ENCODE measurements around the gene CCDC201. TPM values are rescaled to one million over a fixed set of nuclear protein-coding genes. Genes with fewer than 3 reads are reported as not detected.

The CCDC201 gene
- polyA plus RNA-seq, 2 of the 4 experiments (the other 2 are of a cell fraction): 0.03 TPM; not detected in 1

- Histone ChIP-seq H3K4me1 (peaks cover 76% of the 10 kb centered on the region), H3K4me2 (peak overlapping the region; percentile 72), H3K9me3 (no peaks in the 10 kb centered on the region), H3K4me3 (no peak overlapping the region), H3K27ac (peak overlapping the region; percentile 86 to 89)
- ChIA-PET CTCF (interaction anchor here (0.8 to 7.8 kb wide), 4 partner anchors 31 to 1292 kb away, joined by 3 to 51 read pairs (median 4); partner anchors contain the start of gene IGFBP3), POLR2A (no interaction called here)
- FAIRE-seq (peak; percentile 7), ATAC-seq (peak; percentile 45 to 53; a peak in 5 of 6 replicates), DNase-seq (ENCODE audit: low read depth in 1 of 2, low spot score in 1 of 2) (peak; percentile 63 to 81)
- WGBS (ENCODE audit: missing lambda C conversion rate): 6% methylated on average over 4 of the region's 7 CpGs
- no peak for TF ChIP-seq TP53 (CRISPR knock-in tag; IDR thresholded peaks at IDR 0.05)
- TF ChIP-seq PBX3 (IDR thresholded peaks at IDR 0.05): no peak
- peak; percentile 37; the same call in 1 of the 2 replicates for TF ChIP-seq MAX (IDR thresholded peaks at IDR 0.05)
- TF ChIP-seq GATA3 (IDR thresholded peaks at IDR 0.05; ENCODE audit: borderline replicate concordance): peak; percentile 51
- TF ChIP-seq MAZ (IDR thresholded peaks at IDR 0.05; ENCODE audit: borderline replicate concordance, low read depth, low read length): no peak
- peak; percentile 32 to 51; a peak in 1 of 5 replicates for TF ChIP-seq JUN (IDR thresholded peaks at IDR 0.05)
- no peak for TF ChIP-seq ATOH8 (CRISPR knock-in tag; IDR thresholded peaks at IDR 0.05; ENCODE audit: low read depth)
- no peak for TF ChIP-seq HEYL (CRISPR knock-in tag; IDR thresholded peaks at IDR 0.05)
- no peak for TF ChIP-seq BCL3 (IDR thresholded peaks at IDR 0.05)
- no peak for TF ChIP-seq CTCF (IDR thresholded peaks at IDR 0.05)
- no peak for TF ChIP-seq FOXS1 (CRISPR knock-in tag; IDR thresholded peaks at IDR 0.05)
- TF ChIP-seq FOSL2 (IDR thresholded peaks at IDR 0.05): no peak
- peak; percentile 28; the same call in 1 of the 2 replicates for TF ChIP-seq FOSL2 (CRISPR knock-in tag; IDR thresholded peaks at IDR 0.05)
- no peak for TF ChIP-seq ZNF302 (CRISPR knock-in tag; IDR thresholded peaks at IDR 0.05)
- TF ChIP-seq MAFK (IDR thresholded peaks at IDR 0.05; ENCODE audit: partially characterized antibody): no peak
- no peak for TF ChIP-seq CHD2 (IDR thresholded peaks at IDR 0.05; ENCODE audit: low read length, partially characterized antibody)
- no peak for TF ChIP-seq ELK1 (IDR thresholded peaks at IDR 0.05; ENCODE audit: low read depth, low read length)
- peak; percentile 64; the same call in 1 of the 2 replicates for TF ChIP-seq JUNB (IDR thresholded peaks at IDR 0.05)
- TF ChIP-seq CEBPB (IDR thresholded peaks at IDR 0.05): peak; percentile 17 to 58; a peak in 3 of 4 replicates
- TF ChIP-seq ZFP36 (IDR thresholded peaks at IDR 0.05; ENCODE audit: borderline replicate concordance, partially characterized antibody): no peak
- no peak for TF ChIP-seq RCOR1 (IDR thresholded peaks at IDR 0.05; ENCODE audit: low read depth, low read length)
- no peak for TF ChIP-seq TFCP2L1 (CRISPR knock-in tag; IDR thresholded peaks at IDR 0.05)
- no peak for TF ChIP-seq CHD4 (IDR thresholded peaks at IDR 0.05; ENCODE audit: borderline replicate concordance)
- TF ChIP-seq NFE2L2 (conservative IDR thresholded peaks at IDR 0.05; ENCODE audit: low read length): no peak
- peak; percentile 57 to 65; a peak in 3 of 5 replicates for TF ChIP-seq EP300 (IDR thresholded peaks at IDR 0.05)
Measured at GRCh38 chr7:45885264-45885882, 12.5 kb upstream of the CCDC201 start.

All from A549 (cell line).